B cell (primary cell): ENCODE results near the gene KCTD18.

Experiments
- CTCF ChIP-seq: fragments of 200-600 bp; IDR thresholded peaks from one replicate; pipeline ENCODE4 v1.8.0; 2022; ENCODE audit warnings: antibody characterized with exemption, mild to moderate bottlenecking
- EZH2 ChIP-seq: IDR thresholded peaks from 2 replicates; pipeline ENCODE4 v1.6.1; 2012; ENCODE audit warnings: borderline replicate concordance, low read depth, mild to moderate bottlenecking, moderate library complexity, low read length; ENCODE audit not compliant: insufficient read depth, poor library complexity, severe bottlenecking

- TF ChIP-seq CTCF (no peak), EZH2 (no peak)
Measured at GRCh38 chr2:200454927-200455801, 54.7 kb downstream of the KCTD18 start.
